NB4 (cell line): Measurements from ENCODE around the gene RAD51B.

Experiments
- MYC ChIP-seq: IDR thresholded peaks from 2 replicates; pipeline ENCODE4 v1.6.1; 2011; ENCODE audit warnings: low read depth, low read length
- POLR2A ChIP-seq: IDR thresholded peaks from 2 replicates; pipeline ENCODE4 v1.6.1; 2011; ENCODE audit warnings: mild to moderate bottlenecking; ENCODE audit not compliant: insufficient read length; ENCODE audit errors: extremely low read depth
- TF ChIP-seq, protein P1 (sequence below): IDR thresholded peaks from one replicate; pipeline ENCODE4 v1.5.1; 2012; ENCODE audit warnings: low read depth, low read length

DNA sequence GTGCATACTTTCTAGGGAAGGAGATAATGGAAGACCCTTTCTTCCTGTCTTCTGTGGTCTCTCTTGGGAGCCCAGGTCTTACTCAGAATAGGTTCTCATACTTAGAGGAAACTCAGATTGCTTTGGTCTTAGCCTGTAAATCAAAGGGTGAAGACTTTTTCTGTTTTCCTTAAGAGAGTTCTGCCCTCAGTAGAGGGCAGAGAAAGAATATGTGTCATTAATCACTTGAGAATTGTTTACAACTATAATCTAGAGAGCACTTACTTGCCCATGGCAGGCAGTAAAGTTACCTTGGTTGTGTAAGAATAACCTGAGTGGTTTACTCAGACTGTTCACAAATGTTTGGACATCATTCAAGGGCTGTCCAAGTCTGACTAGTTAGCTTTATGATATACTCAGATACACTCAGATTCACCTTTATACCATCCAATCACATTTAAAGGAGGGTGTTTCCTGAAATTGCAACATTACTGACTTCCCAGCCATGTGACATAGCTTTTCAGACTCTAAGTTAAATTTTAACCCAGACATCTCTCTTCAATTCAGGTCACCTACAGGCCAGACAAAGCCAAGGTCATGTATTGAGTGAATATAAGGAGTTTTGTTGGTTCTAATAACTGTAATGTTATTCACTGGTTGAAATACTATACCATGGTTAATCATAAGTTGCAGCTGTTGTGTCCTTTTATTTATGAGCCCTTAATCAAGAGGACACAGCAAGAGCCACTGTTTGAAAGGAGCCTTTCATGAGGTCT lies 372.2 kb downstream of the RAD51B start:
- TF ChIP-seq, protein P1, sequence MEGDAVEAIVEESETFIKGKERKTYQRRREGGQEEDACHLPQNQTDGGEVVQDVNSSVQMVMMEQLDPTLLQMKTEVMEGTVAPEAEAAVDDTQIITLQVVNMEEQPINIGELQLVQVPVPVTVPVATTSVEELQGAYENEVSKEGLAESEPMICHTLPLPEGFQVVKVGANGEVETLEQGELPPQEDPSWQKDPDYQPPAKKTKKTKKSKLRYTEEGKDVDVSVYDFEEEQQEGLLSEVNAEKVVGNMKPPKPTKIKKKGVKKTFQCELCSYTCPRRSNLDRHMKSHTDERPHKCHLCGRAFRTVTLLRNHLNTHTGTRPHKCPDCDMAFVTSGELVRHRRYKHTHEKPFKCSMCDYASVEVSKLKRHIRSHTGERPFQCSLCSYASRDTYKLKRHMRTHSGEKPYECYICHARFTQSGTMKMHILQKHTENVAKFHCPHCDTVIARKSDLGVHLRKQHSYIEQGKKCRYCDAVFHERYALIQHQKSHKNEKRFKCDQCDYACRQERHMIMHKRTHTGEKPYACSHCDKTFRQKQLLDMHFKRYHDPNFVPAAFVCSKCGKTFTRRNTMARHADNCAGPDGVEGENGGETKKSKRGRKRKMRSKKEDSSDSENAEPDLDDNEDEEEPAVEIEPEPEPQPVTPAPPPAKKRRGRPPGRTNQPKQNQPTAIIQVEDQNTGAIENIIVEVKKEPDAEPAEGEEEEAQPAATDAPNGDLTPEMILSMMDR = no peak
- TF ChIP-seq MYC = no peak
- no peak for TF ChIP-seq POLR2A
